NCI-H1417 (cell line): ENCODE results near the gene USF3.
"Not testable (repeated sequence)": the region's sequence is repeated elsewhere in the genome, so short reads cannot be mapped to it uniquely, and the experiment has no call there.

ENCODE experiments used
- DNase-seq, 3 experiments: peaks; one replicate each; lab custom pipeline; 2025; lab: John Stamatoyannopoulos, UW

Gene USF3

GRCh38 chr3:113654310-113654709, 42.1 kb downstream of the USF3 start:
- DNase-seq = no peak

- no peak for DNase-seq
Measured at GRCh38 chr3:113649174-113649845, 47.1 kb downstream of the USF3 start.

- DNase-seq = no peak
Measured at GRCh38 chr3:113648524-113648923, 47.9 kb downstream of the USF3 start.

GRCh38 chr3:113643583-113643982, 52.9 kb downstream of the USF3 start:
- no peak for DNase-seq

- peak in 2 of 3 experiments; percentile 6 to 78 for DNase-seq
Measured at GRCh38 chr3:113638910-113639309, 57.5 kb downstream of the USF3 start.

- DNase-seq = no peak
Measured at GRCh38 chr3:113637756-113638155, 58.7 kb downstream of the USF3 start.

- DNase-seq = not testable (repeated sequence)
Measured at GRCh38 chr3:113636034-113636433, 60.4 kb downstream of the USF3 start.

- no peak for DNase-seq
Measured at GRCh38 chr3:113634782-113635474, 61.5 kb downstream of the USF3 start.

GRCh38 chr3:113631573-113631972, 64.9 kb downstream of the USF3 start:
- no peak for DNase-seq

GRCh38 chr3:113630956-113631542, 65.4 kb downstream of the USF3 start:
- DNase-seq = no peak

- DNase-seq = peak in 1 of 3 experiments; percentile 81
Measured at GRCh38 chr3:113629584-113630421, 66.6 kb downstream of the USF3 start.

GRCh38 chr3:113628788-113629187, 67.7 kb downstream of the USF3 start:
- DNase-seq = no peak

- DNase-seq = no peak
Measured at GRCh38 chr3:113628316-113628715, 68.1 kb downstream of the USF3 start.

- peak; percentile 21 to 75 (median 43) for DNase-seq
Measured at GRCh38 chr3:113626503-113627371, 69.7 kb downstream of the USF3 start.

GRCh38 chr3:113625834-113626233, 70.6 kb downstream of the USF3 start:
- DNase-seq = no peak

GRCh38 chr3:113623811-113624210, 72.6 kb downstream of the USF3 start:
- DNase-seq = no peak

GRCh38 chr3:113623324-113623723, 73.1 kb downstream of the USF3 start:
- no peak for DNase-seq

GRCh38 chr3:113620091-113620490, 76.4 kb downstream of the USF3 start:
- no peak for DNase-seq

- no peak for DNase-seq
Measured at GRCh38 chr3:113617726-113618125, 78.7 kb downstream of the USF3 start.

GRCh38 chr3:113615976-113616375, 80.5 kb downstream of the USF3 start:
- DNase-seq = no peak

- no peak for DNase-seq
Measured at GRCh38 chr3:113614402-113614801, 82.0 kb downstream of the USF3 start.
